GM18508 (cell line): ENCODE data around the gene FUZ.

Experiments
- ATAC-seq: cut with Tn5 transposase; IDR thresholded peaks from one replicate; pipeline ENCODE4 v1.9.1; 2021; ENCODE audit warnings: moderate number of reproducible peaks; ENCODE audit not compliant: insufficient read depth, unreplicated experiment

The FUZ gene

DNA sequence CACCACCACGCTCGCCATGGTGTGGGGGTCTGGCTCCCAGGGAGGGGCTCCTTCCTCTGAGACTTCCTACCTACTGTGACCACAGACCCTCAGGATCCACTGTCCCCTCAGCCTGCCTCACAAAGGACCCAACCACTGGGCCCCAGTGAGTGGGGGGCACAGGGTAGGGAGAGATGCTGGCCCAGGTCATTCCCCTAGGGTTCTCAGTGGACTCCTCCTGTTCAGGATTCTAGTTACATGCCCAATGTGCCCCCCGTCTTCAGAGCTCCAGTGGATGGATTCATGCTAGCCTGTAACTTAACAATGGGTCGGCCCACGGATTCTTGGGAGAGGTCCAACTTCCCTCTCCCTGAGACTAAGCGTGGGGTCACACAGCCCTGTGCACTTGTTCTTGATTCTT lies 49.9 kb downstream of the FUZ start, which contains the start of gene TSKS:
TSKS (minus strand) TSS at position 77 of the 400 bp plus-strand sequence; CDS start at position 18, 59 bp downstream.
- no peak for ATAC-seq

DNA sequence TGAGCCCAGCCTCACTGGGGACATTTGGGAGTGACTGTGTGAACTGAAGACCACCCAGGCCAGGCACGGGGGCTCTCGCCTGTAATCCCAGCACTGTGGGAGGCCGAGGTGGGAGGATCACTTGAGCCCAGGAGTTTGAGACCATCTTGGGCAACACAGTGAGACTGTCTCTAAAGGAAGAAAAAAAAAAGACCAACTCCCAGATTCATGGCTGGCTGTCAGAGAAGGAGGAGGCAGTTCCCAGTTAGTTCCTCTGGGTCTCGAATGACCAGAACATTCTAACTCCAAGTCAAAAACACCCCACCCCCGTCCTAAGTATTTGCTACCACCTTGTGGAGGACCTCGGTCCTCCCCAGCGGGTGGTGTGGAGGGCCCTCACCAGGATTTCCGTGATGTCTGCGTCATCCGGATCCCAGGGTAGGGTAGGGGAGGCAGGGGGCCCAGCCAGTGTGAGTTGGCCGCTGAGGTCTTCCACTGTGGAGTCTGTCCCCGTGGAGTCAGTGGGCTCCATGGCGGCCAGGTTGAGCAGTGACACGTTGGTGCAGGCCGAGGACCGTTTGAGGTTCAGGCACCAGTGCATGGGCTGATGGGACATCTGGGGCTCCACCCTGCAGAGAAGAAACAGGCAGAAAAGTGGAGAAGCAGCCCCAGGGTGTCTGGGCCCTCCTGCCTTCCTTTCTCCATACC lies 51.3 kb downstream of the FUZ start:
- no peak for ATAC-seq

- ATAC-seq, result no peak
Observed at GRCh38 chr19:49761249-49761624, 51.9 kb downstream of the FUZ start.

- no peak for ATAC-seq
Observed at GRCh38 chr19:49758292-49758691, 54.8 kb downstream of the FUZ start.
